Tibial artery (tissue), 4 donors: ENCODE data around the gene C1orf53.
A peak's percentile ranks its signal among the peaks of the same experiment; 100 is the strongest.

Experiments
- DNase-seq, 2 donors: peaks; one replicate each; pipeline ENCODE4 v3.0.0-alpha.2; 2019
- H3K27ac ChIP-seq, 2 donors: fragments of 200-600 bp; sonication (generic) in 1 of 2; 1 replicate in 1 of 2; 2 replicates in 1 of 2; pipeline ENCODE4 v1.5.1; 2018 to 2019; ENCODE audit warnings: mild to moderate bottlenecking in 1 of 2
- H3K27me3 ChIP-seq, 2 donors: fragments of 200-600 bp; sonication (generic) in 1 of 2; one replicate each; pipeline versions ENCODE4 v1.5.1 to v1.6.0; 2016 to 2019
- H3K36me3 ChIP-seq, 3 donors: fragments of 200-600 bp; sonication (generic) in 2 of 3; one replicate each; pipeline ENCODE4 v1.5.1; 2016 to 2019; ENCODE audit warnings: mild to moderate bottlenecking in 2 of 3
- H3K4me1 ChIP-seq, 4 donors: fragments of 200-600 bp; sonication (generic) in 2 of 4; 1 replicate in 3 of 4; 2 replicates in 1 of 4; pipeline ENCODE4 v1.5.1; 2016 to 2019
- H3K4me3 ChIP-seq, 2 donors: fragments of 200-600 bp; sonication (generic) in 1 of 2; 1 replicate in 1 of 2; 2 replicates in 1 of 2; pipeline ENCODE4 v1.5.1; 2018 to 2019; ENCODE audit warnings: mild to moderate bottlenecking in 2 of 2
- H3K9me3 ChIP-seq, 3 donors: fragments of 200-600 bp; sonication (generic) in 1 of 3; one replicate each; pipeline ENCODE4 v1.5.1; 2016 to 2019
- CTCF ChIP-seq, 2 experiments: fragments of 200-600 bp in 1 of 2; fragments of 450-650 bp in 1 of 2; IDR thresholded peaks; one replicate each; pipeline ENCODE4 v1.5.1; 2017 to 2019; ENCODE audit warnings: antibody characterized with exemption in 2 of 2, mild to moderate bottlenecking in 1 of 2, moderate library complexity in 1 of 2
- intact Hi-C: fragments of 100-400 bp; cut with DNase I; formaldehyde crosslinking; loops from one replicate; pipeline ENCODE4 v1.15.0; 2023; ENCODE audit warnings: low total_unique reads

C1orf53 gene

GRCh38 chr1:197909384-197909783, 7.0 kb downstream of the C1orf53 start:
- Histone ChIP-seq H3K27ac (no peak overlapping the region), H3K9me3 (no peaks in the 10 kb centered on the region), H3K4me3 (no peak overlapping the region), H3K36me3 (no peaks in the 10 kb centered on the region), H3K27me3 (peaks cover 0 to 71% of the 10 kb centered on the region in 2 donors), H3K4me1 (peaks cover 0 to 34% (median 27%) of the 10 kb centered on the region in 4 donors)
- DNase-seq: no peak
- intact Hi-C loops: no loop called here
- TF ChIP-seq CTCF (IDR thresholded peaks at IDR 0.05): no peak

GRCh38 chr1:197910120-197910991, 7.9 kb downstream of the C1orf53 start:
- DNase-seq: no peak
- H3K27ac ChIP-seq: no peak overlapping the region
- H3K4me3 ChIP-seq: peak overlapping the region; percentile 14 to 23
- H3K36me3 ChIP-seq: no peaks in the 10 kb centered on the region
- H3K4me1 ChIP-seq: peaks cover 0 to 34% (median 28%) of the 10 kb centered on the region in 4 donors
- H3K9me3 ChIP-seq: no peaks in the 10 kb centered on the region
- intact Hi-C loops: no loop called here
- H3K27me3 ChIP-seq: peaks cover 0 to 81% of the 10 kb centered on the region in 2 donors
- no peak for TF ChIP-seq CTCF (IDR thresholded peaks at IDR 0.05)

GRCh38 chr1:197911111-197911856, 8.9 kb downstream of the C1orf53 start:
- H3K27ac ChIP-seq: no peak overlapping the region
- peaks cover 0 to 43% (median 36%) of the 10 kb centered on the region in 4 donors for H3K4me1 ChIP-seq
- peak overlapping the region; percentile 14 to 23 for H3K4me3 ChIP-seq
- no peaks in the 10 kb centered on the region for H3K9me3 ChIP-seq
- peaks cover 0 to 90% of the 10 kb centered on the region in 2 donors for H3K27me3 ChIP-seq
- intact Hi-C loops: no loop called here
- H3K36me3 ChIP-seq: no peaks in the 10 kb centered on the region
- no peak for DNase-seq
- no peak for TF ChIP-seq CTCF (IDR thresholded peaks at IDR 0.05)

GRCh38 chr1:197911857-197912696, 9.6 kb downstream of the C1orf53 start:
- peaks cover 0 to 51% (median 43%) of the 10 kb centered on the region in 4 donors for H3K4me1 ChIP-seq

More at GRCh38 chr1:197911857-197912696, 9.6 kb downstream of the C1orf53 start:
- Histone ChIP-seq H3K9me3 (no peaks in the 10 kb centered on the region), H3K4me3 (peak overlapping the region in 1 of 2 donors; percentile 23), H3K27me3 (peaks cover 0 to 98% of the 10 kb centered on the region in 2 donors), H3K36me3 (no peaks in the 10 kb centered on the region), H3K27ac (no peak overlapping the region)
- no peak for DNase-seq
- TF ChIP-seq CTCF (IDR thresholded peaks at IDR 0.05): no peak
- intact Hi-C loops: no loop called here
